Choroid plexus epithelial cell (primary cell): ENCODE data around the gene DTWD2.
"Not testable (repeated sequence)": the region's sequence is repeated elsewhere in the genome, so short reads cannot be mapped to it uniquely, and the experiment has no call there.

Experiments used
- DNase-seq: peaks from one replicate; pipeline ENCODE4 v3.0.0-alpha.2; 2010; ENCODE audit warnings: low read depth
- H3K4me3 ChIP-seq: 2 replicates; pipeline ENCODE4 v1.5.1; 2011; ENCODE audit warnings: low read depth, mild to moderate bottlenecking, control low read depth, low read length, moderate library complexity
- TF ChIP-seq, protein P1 (sequence below): conservative IDR thresholded peaks from 2 replicates; pipeline ENCODE4 v1.5.1; 2011; ENCODE audit warnings: low read depth, mild to moderate bottlenecking, control low read depth, inconsistent platforms, low read length, moderate library complexity

Gene DTWD2

DNA sequence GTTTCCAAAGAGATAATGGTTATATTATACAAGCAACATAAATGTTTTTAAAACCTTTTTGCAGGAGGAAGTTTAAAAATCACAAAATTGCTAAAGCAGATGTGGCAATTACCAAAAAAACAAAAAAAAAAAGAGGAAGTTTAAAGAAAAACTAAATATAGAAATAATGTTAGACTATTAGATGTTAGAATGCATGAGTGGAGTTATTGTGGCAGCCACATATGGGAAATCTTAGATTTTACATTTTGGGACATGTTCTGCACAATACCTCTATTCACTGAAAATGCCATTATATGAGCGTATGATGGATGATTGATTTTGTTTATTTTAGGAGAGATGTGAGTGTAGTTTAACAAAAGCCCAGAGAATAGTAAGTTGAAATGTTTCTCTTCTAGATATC lies 31.2 kb upstream of the DTWD2 start:
- no peak for DNase-seq
- TF ChIP-seq, protein P1, sequence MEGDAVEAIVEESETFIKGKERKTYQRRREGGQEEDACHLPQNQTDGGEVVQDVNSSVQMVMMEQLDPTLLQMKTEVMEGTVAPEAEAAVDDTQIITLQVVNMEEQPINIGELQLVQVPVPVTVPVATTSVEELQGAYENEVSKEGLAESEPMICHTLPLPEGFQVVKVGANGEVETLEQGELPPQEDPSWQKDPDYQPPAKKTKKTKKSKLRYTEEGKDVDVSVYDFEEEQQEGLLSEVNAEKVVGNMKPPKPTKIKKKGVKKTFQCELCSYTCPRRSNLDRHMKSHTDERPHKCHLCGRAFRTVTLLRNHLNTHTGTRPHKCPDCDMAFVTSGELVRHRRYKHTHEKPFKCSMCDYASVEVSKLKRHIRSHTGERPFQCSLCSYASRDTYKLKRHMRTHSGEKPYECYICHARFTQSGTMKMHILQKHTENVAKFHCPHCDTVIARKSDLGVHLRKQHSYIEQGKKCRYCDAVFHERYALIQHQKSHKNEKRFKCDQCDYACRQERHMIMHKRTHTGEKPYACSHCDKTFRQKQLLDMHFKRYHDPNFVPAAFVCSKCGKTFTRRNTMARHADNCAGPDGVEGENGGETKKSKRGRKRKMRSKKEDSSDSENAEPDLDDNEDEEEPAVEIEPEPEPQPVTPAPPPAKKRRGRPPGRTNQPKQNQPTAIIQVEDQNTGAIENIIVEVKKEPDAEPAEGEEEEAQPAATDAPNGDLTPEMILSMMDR = no peak

DNA sequence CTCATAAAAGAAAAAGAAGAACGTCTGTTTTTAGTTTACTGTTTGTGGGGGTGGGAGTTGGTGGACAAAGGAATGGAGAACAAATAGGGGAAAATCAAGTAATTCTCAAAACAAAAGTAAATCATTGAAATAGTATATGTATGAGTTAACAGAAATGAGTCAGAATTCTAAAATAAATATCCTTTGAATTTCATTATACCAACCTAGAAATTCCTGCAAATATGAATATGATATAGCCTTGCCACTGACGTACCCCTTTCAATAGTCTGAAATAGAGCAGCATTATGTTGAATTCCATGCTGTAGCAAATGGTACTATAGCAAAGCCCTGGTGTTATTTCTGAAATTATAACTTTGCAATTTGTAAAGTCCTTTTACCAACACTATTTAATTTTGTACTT lies 29.6 kb upstream of the DTWD2 start:
- TF ChIP-seq, protein P1 = no peak
- no peak for DNase-seq
- H3K4me3 ChIP-seq = no peak overlapping the region

More for the DNA sequence above, 31.2 kb upstream of the DTWD2 start:
- H3K4me3 ChIP-seq = no peak overlapping the region

DNA sequence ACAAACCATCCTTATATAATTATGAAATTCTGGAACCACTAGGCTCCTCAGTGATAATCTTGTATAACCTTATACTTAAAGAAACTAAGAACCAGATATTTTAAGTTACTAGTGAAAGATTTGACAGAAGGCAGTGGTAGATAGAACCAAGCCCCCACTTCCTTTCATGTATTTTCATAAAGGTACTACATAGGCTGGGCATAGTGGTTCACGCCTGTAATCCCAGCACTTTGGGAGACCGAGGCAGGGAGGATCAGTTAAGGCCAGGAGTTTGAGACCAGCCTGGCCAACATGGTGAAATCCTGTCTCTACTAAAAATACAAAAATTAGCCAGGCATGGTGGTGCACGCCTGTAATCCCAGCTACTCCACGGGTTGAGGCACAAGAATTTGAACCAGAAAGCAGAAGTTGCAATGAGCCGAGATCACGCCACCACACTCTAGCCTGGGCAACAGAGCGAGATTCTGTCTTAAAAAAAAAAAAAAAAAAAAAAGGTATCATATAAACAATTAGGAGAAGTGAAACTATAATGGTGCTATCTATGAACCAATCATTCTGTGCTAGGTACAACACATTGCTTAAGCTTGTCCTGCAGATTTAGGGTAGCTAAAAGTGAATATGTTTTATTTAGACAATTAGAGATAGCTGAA lies 27.9 kb upstream of the DTWD2 start:
- no peak overlapping the region for H3K4me3 ChIP-seq
- TF ChIP-seq, protein P1 = no peak
- DNase-seq = no peak

DNA sequence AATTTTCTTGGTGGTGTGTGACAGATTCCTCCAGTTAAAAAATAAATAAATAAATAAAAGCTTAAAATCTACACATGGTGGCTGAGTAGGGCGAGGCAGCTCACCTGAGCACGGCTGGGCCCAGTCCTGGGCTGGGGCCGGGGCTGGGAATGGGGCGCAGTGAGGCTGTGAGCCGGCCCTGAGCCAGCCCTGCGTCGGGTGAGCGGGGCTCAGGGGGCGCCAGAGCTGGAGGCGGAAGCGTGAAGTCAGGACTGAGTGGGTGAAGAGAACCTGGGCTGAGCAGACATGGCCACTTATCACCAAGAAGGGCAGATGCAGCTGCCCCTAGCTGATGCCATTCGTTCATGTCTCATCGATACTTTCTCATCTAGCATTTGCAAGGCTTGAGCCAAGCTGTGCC lies 22.8 kb upstream of the DTWD2 start:
- no peak overlapping the region for H3K4me3 ChIP-seq
- DNase-seq = no peak
- TF ChIP-seq, protein P1 = no peak

DNA sequence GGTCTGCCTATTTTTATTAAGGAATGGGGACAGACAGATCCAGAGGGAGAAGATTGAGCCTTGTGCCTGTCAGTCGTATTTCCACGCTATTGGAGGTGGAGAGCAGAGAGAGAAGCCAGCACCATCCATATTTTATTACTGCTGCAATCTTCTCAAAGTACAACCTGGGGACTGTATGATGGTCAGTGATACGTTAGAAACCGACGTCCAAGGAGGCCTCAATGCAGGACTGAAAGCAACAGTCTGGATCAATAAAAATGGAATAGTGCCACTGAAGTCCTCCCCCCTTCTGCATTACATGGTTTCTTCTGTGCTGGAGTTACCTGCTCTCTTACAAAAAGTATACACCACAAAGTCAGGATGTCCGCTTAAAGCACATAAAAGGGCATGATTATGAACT lies 21.9 kb upstream of the DTWD2 start:
- no peak overlapping the region for H3K4me3 ChIP-seq
- TF ChIP-seq, protein P1 = no peak
- no peak for DNase-seq

DNA sequence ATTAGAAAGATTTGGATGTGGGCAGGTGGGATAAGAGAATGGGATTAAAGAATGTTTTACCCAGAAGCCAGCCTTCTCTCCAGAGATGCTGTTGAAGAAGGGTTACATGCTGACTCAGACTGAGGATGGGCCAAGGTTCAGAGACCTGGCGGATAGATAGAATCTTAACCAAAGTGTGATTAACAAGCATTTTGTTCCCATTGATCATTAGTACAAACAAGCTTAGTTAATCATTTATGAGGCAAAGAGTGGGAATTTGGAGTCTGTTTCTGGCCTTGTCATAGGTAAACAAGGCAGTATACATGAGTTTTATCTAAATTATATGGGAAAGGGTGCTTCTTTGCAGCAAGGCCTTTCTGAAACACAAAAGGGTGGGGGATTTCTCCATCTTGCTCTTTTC lies 20.8 kb upstream of the DTWD2 start:
- no peak overlapping the region for H3K4me3 ChIP-seq
- DNase-seq = no peak
- TF ChIP-seq, protein P1 = no peak

DNA sequence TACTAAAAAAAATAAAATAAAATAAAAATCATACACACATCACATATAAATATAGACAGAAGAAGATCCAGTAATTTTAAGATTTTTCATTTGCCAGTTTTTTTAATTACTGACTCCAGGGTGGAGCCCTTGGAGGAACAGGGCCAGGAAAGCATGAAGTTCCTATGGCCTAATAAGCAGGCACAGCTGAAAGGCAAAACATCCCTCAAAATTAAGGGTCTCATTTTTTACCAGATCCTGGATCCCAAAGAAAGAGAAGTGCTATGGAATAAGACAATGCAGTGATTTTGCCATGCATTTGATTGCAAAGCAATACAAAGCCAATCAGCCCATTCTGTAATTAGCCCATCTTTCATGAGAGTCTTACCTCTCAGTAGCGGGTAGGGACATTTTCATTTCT lies 11.3 kb upstream of the DTWD2 start:
- no peak overlapping the region for H3K4me3 ChIP-seq
- TF ChIP-seq, protein P1 = no peak
- DNase-seq = no peak

DNA sequence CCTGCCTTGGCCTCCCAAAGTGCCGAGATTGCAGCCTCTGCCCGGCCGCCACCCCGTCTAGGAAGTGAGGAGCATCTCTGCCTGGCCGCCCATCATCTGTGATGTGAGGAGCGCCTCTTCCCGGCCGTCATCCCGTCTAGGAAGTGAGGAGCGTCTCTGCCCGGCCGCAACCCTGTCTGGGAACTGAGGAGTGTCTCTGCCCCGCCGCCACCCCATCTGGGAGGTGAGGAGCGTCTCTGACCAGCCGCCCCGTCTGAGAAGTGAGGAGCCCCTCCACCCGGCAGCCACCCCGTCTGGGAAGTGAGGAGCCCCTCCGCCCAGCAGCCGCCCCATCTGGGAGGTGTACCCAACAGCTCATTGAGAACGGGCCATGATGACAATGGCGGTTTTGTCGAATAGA lies 10.5 kb upstream of the DTWD2 start:
- not testable (repeated sequence) for H3K4me3 ChIP-seq, DNase-seq
